K562 (cell line): ENCODE data around the gene RECK. TPM values are rescaled to one million over a fixed set of nuclear protein-coding genes. Genes with fewer than 3 reads are reported as not detected.

Experiments
- ATAC-seq: fragments of 200-7000 bp; cut with Tn5 transposase; 3 replicates; pipeline ENCODE4 v1.9.1; 2020; ENCODE audit warnings: moderate library complexity
- BruUV-seq: library from RNA; stranded (reverse); fragments of 400-500 nt; replicated peaks from 2 replicates; lab custom pipeline; 2021; lab: Mats Ljungman, UMichigan
- CTCF ChIA-PET: fragments of 300-600 bp; formaldehyde crosslinking; extraction: SDS; loops from one replicate; lab custom pipeline; 2021; ENCODE audit warnings: low intra/inter-chr PET ratio; lab: Yijun Ruan, JAX
- POLR2A ChIA-PET: fragments of 300-600, 350-650 bp; sonication (Branson Sonifier 250); formaldehyde crosslinking; extraction: SDS; loops from one replicate; lab custom pipeline; 2021; ENCODE audit warnings: antibody characterized with exemption, inconsistent platforms; lab: Yijun Ruan, JAX
- DNase-seq, 4 experiments: peaks; one replicate each; pipeline versions ENCODE4 v3.0.0 to v3.0.0-alpha.2; 2011 to 2018; ENCODE audit warnings: low spot score in 3 of 4, mixed read lengths in 3 of 4; ENCODE audit errors: extremely low read depth in 1 of 4
- FAIRE-seq: peaks from 2 replicates; lab custom pipeline; 2011; peaks lifted over from hg19 to GRCh38; lab: Jason Lieb, UNC
- H2AFZ ChIP-seq: 2 replicates; pipeline ENCODE4 v1.6.0; 2011; ENCODE audit warnings: low read depth, low read length, control low read depth, inconsistent platforms
- H3K27ac ChIP-seq: fragments of 200-600 bp; 3 replicates; pipeline ENCODE4 v1.8.0; 2011; ENCODE audit warnings: low read depth, mild to moderate bottlenecking, control low read depth, inconsistent platforms, low read length, moderate library complexity, mixed read lengths; ENCODE audit errors: extremely low read depth
- H3K27me3 ChIP-seq, 2 experiments: fragments of 300-600 bp in 1 of 2; 2 replicates in 1 of 2; 3 replicates in 1 of 2; pipeline versions ENCODE4 v1.6.0 to v1.8.0; 2011; ENCODE audit warnings: inconsistent platforms in 2 of 2, low read length in 2 of 2, mild to moderate bottlenecking in 1 of 2, mixed read lengths in 1 of 2, moderate library complexity in 1 of 2; ENCODE audit not compliant: control insufficient read depth in 2 of 2, insufficient read depth in 2 of 2
- H3K36me3 ChIP-seq: fragments of 300-600 bp; 3 replicates; pipeline ENCODE4 v1.8.0; 2011; ENCODE audit warnings: mild to moderate bottlenecking, low read length, inconsistent platforms; ENCODE audit not compliant: control insufficient read depth, insufficient read depth
- H3K4me1 ChIP-seq, 2 experiments: fragments of 200-600 bp in 1 of 2; replicated peaks in 1 of 2; 2 replicates in 1 of 2; 3 replicates in 1 of 2; pipeline versions ENCODE4 v1.5.1 to v1.8.0; 2011; ENCODE audit warnings: inconsistent platforms in 2 of 2, low read length in 2 of 2, mild to moderate bottlenecking in 1 of 2, mixed read lengths in 1 of 2, moderate library complexity in 1 of 2; ENCODE audit not compliant: control insufficient read depth in 2 of 2, insufficient read depth in 2 of 2
- H3K4me2 ChIP-seq: 2 replicates; pipeline ENCODE4 v1.6.1; 2011; ENCODE audit warnings: low read length, control low read depth, inconsistent platforms, mixed read lengths; ENCODE audit not compliant: insufficient read depth
- H3K4me3 ChIP-seq: fragments of 200-600 bp; sonication (generic), shearing (Covaris generic); 2 replicates; pipeline ENCODE4 v1.5.1; 2016; ENCODE audit warnings: control low read depth, inconsistent platforms
- H3K79me2 ChIP-seq: fragments of 200-600 bp; 3 replicates; pipeline ENCODE4 v1.8.0; 2011; ENCODE audit warnings: low read length, inconsistent platforms; ENCODE audit not compliant: control insufficient read depth, insufficient read depth
- H3K9ac ChIP-seq, 2 experiments: 2 replicates each; pipeline versions ENCODE4 v1.6.0 to v1.6.1; 2011; ENCODE audit warnings: low read depth in 2 of 2, low read length in 2 of 2, control low read depth in 1 of 2, inconsistent platforms in 1 of 2, mild to moderate bottlenecking in 1 of 2, mixed read lengths in 1 of 2; ENCODE audit not compliant: insufficient read depth in 1 of 2
- H3K9me1 ChIP-seq: one replicate; pipeline ENCODE4 v1.6.0; 2011; ENCODE audit warnings: inconsistent platforms, mild to moderate bottlenecking, low read length, moderate library complexity; ENCODE audit not compliant: control insufficient read depth, insufficient read depth
- H3K9me3 ChIP-seq: replicated peaks from 2 replicates; pipeline ENCODE4 v1.5.1; 2011; ENCODE audit warnings: low read depth, low read length, inconsistent platforms; ENCODE audit not compliant: control insufficient read depth, insufficient read depth
- H4K20me1 ChIP-seq: replicated peaks from 2 replicates; pipeline ENCODE4 v1.6.1; 2011; ENCODE audit warnings: low read length, inconsistent platforms, mixed read lengths; ENCODE audit not compliant: control insufficient read depth, insufficient read depth
- CHD4 ChIP-seq: fragments of 200-600 bp; sonication (generic); IDR thresholded peaks from 3 replicates; pipeline ENCODE4 v1.6.1; 2012; ENCODE audit warnings: low read depth, mild to moderate bottlenecking, mixed read lengths, low read length, inconsistent platforms; ENCODE audit not compliant: insufficient read depth, insufficient replicate concordance, poor library complexity, severe bottlenecking
- GTF2F1 ChIP-seq: IDR thresholded peaks from 2 replicates; pipeline ENCODE4 v1.6.1; 2011; ENCODE audit warnings: low read depth, low read length, improper control_type of control experiment
- HMG20B ChIP-seq: fragments of 250-450 bp; sonication (Bioruptor Pico); IDR thresholded peaks from 2 replicates; pipeline ENCODE4 v1.5.0; 2021; ENCODE audit warnings: mild to moderate bottlenecking
- MED1 ChIP-seq: sonication (generic); formaldehyde crosslinking; IDR thresholded peaks from 2 replicates; pipeline ENCODE4 v1.8.1; 2023; ENCODE audit warnings: missing genetic modification reagents, borderline replicate concordance
- NEUROD1 ChIP-seq: fragments of 150-350 bp; IDR thresholded peaks from 2 replicates; pipeline ENCODE4 v1.6.1; 2014; ENCODE audit warnings: borderline replicate concordance, low read length, low read depth; ENCODE audit not compliant: partially characterized antibody
- PCBP1 ChIP-seq: fragments of 200-400 bp; formaldehyde crosslinking; IDR thresholded peaks from 2 replicates; pipeline ENCODE4 v1.6.1; 2018; ENCODE audit warnings: mild to moderate bottlenecking, low read depth, low read length; ENCODE audit not compliant: poor library complexity, severe bottlenecking
- PHB2 ChIP-seq: fragments of 450-650 bp; IDR thresholded peaks from 2 replicates; pipeline ENCODE4 v1.6.1; 2017; ENCODE audit warnings: low read depth
- RBFOX2 ChIP-seq: fragments of 200-400 bp; formaldehyde crosslinking; IDR thresholded peaks from 2 replicates; pipeline ENCODE4 v1.6.1; 2017; ENCODE audit warnings: low read depth, mild to moderate bottlenecking, low read length, moderate library complexity
- SIN3A ChIP-seq, 2 experiments: fragments of 150-350 bp in 1 of 2; IDR thresholded peaks; 2 replicates each; pipeline ENCODE4 v1.6.1; 2011 to 2016; ENCODE audit warnings: borderline replicate concordance in 2 of 2, low read depth in 2 of 2, low read length in 2 of 2, mild to moderate bottlenecking in 2 of 2, moderate library complexity in 2 of 2; ENCODE audit not compliant: control insufficient read depth in 1 of 2
- WGBS: fragments of 100-300 bp; shearing (Covaris generic); methylation state at CpG from one replicate; pipeline ENCODE4 v1.1.6; 2016; ENCODE audit warnings: low coverage, mixed read lengths; ENCODE audit not compliant: insufficient coverage; ENCODE audit errors: missing lambda C conversion rate; 5-methylcytosine and 5-hydroxymethylcytosine counted together
- in situ Hi-C: fragments of 300-500 bp; cut with MboI; formaldehyde crosslinking; loops from 4 replicates; pipeline ENCODE4 v1.15.0; 2018; ENCODE audit warnings: inconsistent platforms, mixed read lengths
- intact Hi-C: fragments of 100-400 bp; cut with micrococcal nuclease; formaldehyde crosslinking; loops from 2 replicates; pipeline ENCODE4 v1.14.2; 2022
- polyA plus RNA-seq, 8 experiments: library from polyadenylated mRNA; depleted of rRNA in 4 of 8; stranded (reverse) in 5 of 8; unstranded in 3 of 8; fragments of >200 nt; fragmentation: Nextera tagmentation in 2 of 8; fragmentation: Illumina TruSeq in 1 of 8; extraction: Ambion mirVana in 2 of 8; extraction: Trizol in 1 of 8; gene quantifications; 2 replicates each; pipeline versions ENCODE4 v1.2.1 to v1.2.3, GENCODE V29; 2011 to 2014; ENCODE audit warnings: inconsistent platforms in 1 of 8, missing spikeins in 1 of 8
- total RNA-seq, 7 experiments: library from RNA; depleted of rRNA in 6 of 7; stranded (reverse); fragments of >200 nt in 6 of 7; fragmentation: Illumina TruSeq in 2 of 7; extraction: Trizol in 2 of 7; gene quantifications; 2 replicates each; pipeline versions ENCODE4 v1.2.1 to v1.2.3, GENCODE V29; 2011 to 2021; ENCODE audit warnings: low replicate concordance in 1 of 7
- TF ChIP-seq, protein P1 (sequence below): fragments of 250-450 bp; sonication (Bioruptor Pico); IDR thresholded peaks from 2 replicates; pipeline ENCODE4 v1.9.0; 2021; ENCODE audit warnings: mild to moderate bottlenecking, inconsistent platforms
- TF ChIP-seq, protein P2 (sequence below): fragments of 450-650 bp; IDR thresholded peaks from 2 replicates; pipeline ENCODE4 v1.6.1; 2014; ENCODE audit warnings: low read depth, mild to moderate bottlenecking, moderate library complexity, borderline replicate concordance

RECK gene
- total and polyA plus RNA-seq, 9 of the 15 experiments (the other 6 are each of a cell fraction or from before 2014, with no cell fraction given), result 0.04 to 0.36 (median 0.16) TPM

DNA sequence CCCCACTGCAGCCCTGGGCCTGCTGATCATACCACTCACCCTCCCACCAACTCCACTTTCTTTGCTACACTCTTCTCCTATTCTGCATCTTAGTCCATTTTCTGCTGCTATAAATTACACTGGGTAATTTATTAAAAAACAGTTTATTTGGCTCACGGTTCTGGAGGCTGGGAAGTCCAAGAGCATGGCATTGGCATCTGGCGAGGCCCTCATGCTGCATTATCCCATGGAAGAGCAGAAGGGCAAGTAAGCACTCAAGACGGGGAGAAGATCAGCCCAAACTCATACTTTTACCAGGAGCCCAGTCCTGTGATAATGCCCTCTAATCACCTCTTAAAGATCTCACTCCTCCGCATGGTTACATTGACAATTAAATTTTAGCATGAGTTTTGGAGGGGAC lies 109.3 kb downstream of the RECK start:
- DNase-seq (no peak), FAIRE-seq (no peak), ATAC-seq (no peak)
- Histone ChIP-seq H3K27ac (no peak overlapping the region), H3K27me3 (no peaks in the 10 kb centered on the region), H3K9me1 (no peaks in the 10 kb centered on the region), H3K9me3 (no peaks in the 10 kb centered on the region), H2AFZ (no peak overlapping the region), H3K79me2 (peaks cover 3% of the 10 kb centered on the region; the same call in 1 of the 3 replicates), H3K4me2 (no peak overlapping the region), H3K36me3 (no peaks in the 10 kb centered on the region), H3K9ac (no peak overlapping the region), H3K4me1 (peaks cover 30 to 46% of the 10 kb centered on the region in 2 experiments; a peak in 4 of 5 replicates), H3K4me3 (no peak overlapping the region), H4K20me1 (no peaks in the 10 kb centered on the region)
- TF ChIP-seq PCBP1 (no peak), HMG20B (CRISPR knock-in tag) (no peak), GTF2F1 (no peak), RBFOX2 (no peak), SIN3A (IDR thresholded peaks at IDR 0.05; ENCODE audit: borderline replicate concordance in 2 of 2, control insufficient read depth in 1 of 2, low read depth in 2 of 2, low read length in 2 of 2) (no peak), MED1 (CRISPR knock-in tag) (no peak), NEUROD1 (no peak), CHD4 (no peak), PHB2 (no peak)
- TF ChIP-seq, protein P1, sequence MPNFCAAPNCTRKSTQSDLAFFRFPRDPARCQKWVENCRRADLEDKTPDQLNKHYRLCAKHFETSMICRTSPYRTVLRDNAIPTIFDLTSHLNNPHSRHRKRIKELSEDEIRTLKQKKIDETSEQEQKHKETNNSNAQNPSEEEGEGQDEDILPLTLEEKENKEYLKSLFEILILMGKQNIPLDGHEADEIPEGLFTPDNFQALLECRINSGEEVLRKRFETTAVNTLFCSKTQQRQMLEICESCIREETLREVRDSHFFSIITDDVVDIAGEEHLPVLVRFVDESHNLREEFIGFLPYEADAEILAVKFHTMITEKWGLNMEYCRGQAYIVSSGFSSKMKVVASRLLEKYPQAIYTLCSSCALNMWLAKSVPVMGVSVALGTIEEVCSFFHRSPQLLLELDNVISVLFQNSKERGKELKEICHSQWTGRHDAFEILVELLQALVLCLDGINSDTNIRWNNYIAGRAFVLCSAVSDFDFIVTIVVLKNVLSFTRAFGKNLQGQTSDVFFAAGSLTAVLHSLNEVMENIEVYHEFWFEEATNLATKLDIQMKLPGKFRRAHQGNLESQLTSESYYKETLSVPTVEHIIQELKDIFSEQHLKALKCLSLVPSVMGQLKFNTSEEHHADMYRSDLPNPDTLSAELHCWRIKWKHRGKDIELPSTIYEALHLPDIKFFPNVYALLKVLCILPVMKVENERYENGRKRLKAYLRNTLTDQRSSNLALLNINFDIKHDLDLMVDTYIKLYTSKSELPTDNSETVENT, result no peak
- TF ChIP-seq, protein P2, sequence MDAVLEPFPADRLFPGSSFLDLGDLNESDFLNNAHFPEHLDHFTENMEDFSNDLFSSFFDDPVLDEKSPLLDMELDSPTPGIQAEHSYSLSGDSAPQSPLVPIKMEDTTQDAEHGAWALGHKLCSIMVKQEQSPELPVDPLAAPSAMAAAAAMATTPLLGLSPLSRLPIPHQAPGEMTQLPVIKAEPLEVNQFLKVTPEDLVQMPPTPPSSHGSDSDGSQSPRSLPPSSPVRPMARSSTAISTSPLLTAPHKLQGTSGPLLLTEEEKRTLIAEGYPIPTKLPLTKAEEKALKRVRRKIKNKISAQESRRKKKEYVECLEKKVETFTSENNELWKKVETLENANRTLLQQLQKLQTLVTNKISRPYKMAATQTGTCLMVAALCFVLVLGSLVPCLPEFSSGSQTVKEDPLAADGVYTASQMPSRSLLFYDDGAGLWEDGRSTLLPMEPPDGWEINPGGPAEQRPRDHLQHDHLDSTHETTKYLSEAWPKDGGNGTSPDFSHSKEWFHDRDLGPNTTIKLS, result no peak
- ChIA-PET POLR2A (no interaction called here), CTCF (no interaction called here)
- intact Hi-C loops, result no loop called here
- 49% methylated on average over 4 of the region's 4 CpGs for WGBS
- no TSS peak for BruUV-seq
- in situ Hi-C loops, result no loop called here
